IMR-90 (cell line): Measurements from ENCODE around the gene BRWD1. TPM values are rescaled to one million over a fixed set of nuclear protein-coding genes. Genes with fewer than 3 reads are reported as not detected.

ENCODE experiments used
- ATAC-seq: fragments of 200-7000 bp; cut with Tn5 transposase; 2 replicates; pipeline ENCODE4 v1.9.1; 2020; ENCODE audit warnings: low read depth, mild to moderate bottlenecking, moderate library complexity
- BruUV-seq: library from RNA; stranded (reverse); fragments of 400-500 nt; replicated peaks from 2 replicates; lab custom pipeline; 2021; lab: Mats Ljungman, UMichigan
- CTCF ChIA-PET: fragments of 300-600 bp; formaldehyde crosslinking; extraction: SDS; loops from one replicate; lab custom pipeline; 2021; ENCODE audit warnings: antibody characterized with exemption; lab: Yijun Ruan, JAX
- POLR2A ChIA-PET: fragments of 300-600 bp; sonication (Branson Sonifier 250); formaldehyde crosslinking; loops from one replicate; lab custom pipeline; 2022; ENCODE audit warnings: antibody characterized with exemption; ENCODE audit not compliant: unreplicated experiment; lab: Charles Lee
- DNase-seq: peaks from one replicate; pipeline ENCODE4 v3.0.0; 2013
- H2AFZ ChIP-seq: replicated peaks from 2 replicates; pipeline ENCODE3; 2013; ENCODE audit warnings: low read length, mild to moderate bottlenecking; ENCODE audit not compliant: poor library complexity
- H2AK5ac ChIP-seq: 2 replicates; pipeline ENCODE4 v1.6.1; 2013; ENCODE audit warnings: low read depth, low read length, inconsistent platforms
- H2AK9ac ChIP-seq: replicated peaks from 2 replicates; pipeline ENCODE3; 2013; ENCODE audit warnings: mild to moderate bottlenecking, low read depth, low read length, moderate library complexity; ENCODE audit not compliant: poor library complexity
- H2BK120ac ChIP-seq: 2 replicates; pipeline ENCODE4 v1.6.1; 2013; ENCODE audit warnings: low read depth, low read length, inconsistent platforms
- H2BK15ac ChIP-seq: 3 replicates; pipeline ENCODE4 v1.6.1; 2013; ENCODE audit warnings: low read depth, low read length, inconsistent platforms
- H2BK20ac ChIP-seq: 2 replicates; pipeline ENCODE4 v1.6.1; 2013; ENCODE audit warnings: low read depth, mild to moderate bottlenecking, inconsistent platforms, low read length, moderate library complexity
- H2BK5ac ChIP-seq: 2 replicates; pipeline ENCODE4 v1.6.1; 2013; ENCODE audit warnings: mild to moderate bottlenecking, low read depth, low read length, inconsistent platforms; ENCODE audit not compliant: poor library complexity, severe bottlenecking
- H3K14ac ChIP-seq: replicated peaks from 2 replicates; pipeline ENCODE4 v1.6.1; 2013; ENCODE audit warnings: low read depth, low read length, inconsistent platforms
- H3K18ac ChIP-seq: 2 replicates; pipeline ENCODE4 v1.6.1; 2013; ENCODE audit warnings: low read depth, low read length, control low read depth
- H3K23ac ChIP-seq: 2 replicates; pipeline ENCODE4 v1.6.1; 2013; ENCODE audit warnings: low read depth, low read length, inconsistent platforms
- H3K27ac ChIP-seq: 2 replicates; pipeline ENCODE4 v1.5.1; 2013; ENCODE audit warnings: mild to moderate bottlenecking, control low read depth, low read length; ENCODE audit not compliant: insufficient read depth
- H3K27me3 ChIP-seq: 2 replicates; pipeline ENCODE4 v1.6.1; 2013; ENCODE audit warnings: low read length; ENCODE audit not compliant: control insufficient read depth, insufficient read depth
- H3K36me3 ChIP-seq: 2 replicates; pipeline ENCODE4 v1.6.1; 2013; ENCODE audit warnings: low read length, mixed read lengths; ENCODE audit not compliant: control insufficient read depth, insufficient read depth
- H3K4ac ChIP-seq: 2 replicates; pipeline ENCODE4 v1.6.1; 2013; ENCODE audit warnings: low read depth, low read length, inconsistent platforms
- H3K4me1 ChIP-seq: 2 replicates; pipeline ENCODE4 v1.6.1; 2013; ENCODE audit warnings: low read length, mixed read lengths; ENCODE audit not compliant: control insufficient read depth, insufficient read depth
- H3K4me2 ChIP-seq: 2 replicates; pipeline ENCODE4 v1.6.1; 2013; ENCODE audit warnings: low read depth, mild to moderate bottlenecking, control low read depth, low read length, moderate library complexity
- H3K4me3 ChIP-seq: 2 replicates; pipeline ENCODE4 v1.5.1; 2013; ENCODE audit warnings: low read depth, mild to moderate bottlenecking, control low read depth, low read length, moderate library complexity; ENCODE audit not compliant: insufficient read depth
- H3K56ac ChIP-seq: 2 replicates; pipeline ENCODE4 v1.6.1; 2013; ENCODE audit warnings: low read length, inconsistent platforms; ENCODE audit not compliant: insufficient read depth; ENCODE audit errors: extremely low read depth
- H3K79me1 ChIP-seq, 2 experiments: 2 replicates each; pipeline ENCODE4 v1.6.1; 2013; ENCODE audit warnings: low read length in 2 of 2, inconsistent platforms in 1 of 2, low read depth in 1 of 2
- H3K9ac ChIP-seq: 2 replicates; pipeline ENCODE4 v1.6.1; 2013; ENCODE audit warnings: low read depth, low read length, control low read depth
- H3K9me1 ChIP-seq: 2 replicates; pipeline ENCODE4 v1.6.1; 2013; ENCODE audit warnings: low read length, inconsistent platforms; ENCODE audit not compliant: insufficient read depth
- H3K9me3 ChIP-seq: 2 replicates; pipeline ENCODE4 v1.6.1; 2013; ENCODE audit warnings: low read length; ENCODE audit not compliant: control insufficient read depth, insufficient read depth
- H4K20me1 ChIP-seq: 2 replicates; pipeline ENCODE4 v1.6.1; 2013; ENCODE audit warnings: low read length, inconsistent platforms; ENCODE audit not compliant: insufficient read depth
- H4K5ac ChIP-seq: 2 replicates; pipeline ENCODE4 v1.6.1; 2013; ENCODE audit warnings: mild to moderate bottlenecking, low read depth, low read length, control low read depth
- H4K8ac ChIP-seq, 2 experiments: 2 replicates each; pipeline ENCODE4 v1.6.1; 2013; ENCODE audit warnings: low read depth in 2 of 2, low read length in 2 of 2, control low read depth in 1 of 2, inconsistent platforms in 1 of 2
- H4K91ac ChIP-seq: 2 replicates; pipeline ENCODE4 v1.6.1; 2013; ENCODE audit warnings: low read depth, low read length, inconsistent platforms; ENCODE audit not compliant: insufficient read depth
- BHLHE40 ChIP-seq: fragments of 150-350 bp; IDR thresholded peaks from 2 replicates; pipeline ENCODE4 v1.6.1; 2016; ENCODE audit warnings: mild to moderate bottlenecking, low read depth, low read length
- CEBPB ChIP-seq: IDR thresholded peaks from 2 replicates; pipeline ENCODE4 v1.6.1; 2012; ENCODE audit warnings: low read depth, low read length, improper control_type of control experiment
- CHD1 ChIP-seq: IDR thresholded peaks from 2 replicates; pipeline ENCODE4 v1.6.1; 2012; ENCODE audit warnings: low read depth, low read length, improper control_type of control experiment
- FOS ChIP-seq: fragments of 150-350 bp; IDR thresholded peaks from 2 replicates; pipeline ENCODE4 v1.6.1; 2016; ENCODE audit warnings: low read depth, low read length
- MAFK ChIP-seq: IDR thresholded peaks from 2 replicates; pipeline ENCODE4 v1.6.1; 2012; ENCODE audit warnings: low read depth, low read length, improper control_type of control experiment
- MAZ ChIP-seq: IDR thresholded peaks from 2 replicates; pipeline ENCODE4 v1.6.1; 2012; ENCODE audit warnings: low read depth, mild to moderate bottlenecking, low read length, improper control_type of control experiment, moderate library complexity, borderline replicate concordance
- NFE2L2 ChIP-seq: fragments of 150-350 bp; IDR thresholded peaks from 2 replicates; pipeline ENCODE4 v1.6.1; 2016; ENCODE audit warnings: low read depth, mild to moderate bottlenecking, low read length
- POLR2A ChIP-seq: IDR thresholded peaks from 2 replicates; pipeline ENCODE4 v1.6.1; 2012; ENCODE audit warnings: mild to moderate bottlenecking, low read depth, low read length
- RAD21 ChIP-seq: IDR thresholded peaks from 2 replicates; pipeline ENCODE4 v1.6.1; 2012; ENCODE audit warnings: low read length, improper control_type of control experiment
- RCOR1 ChIP-seq: IDR thresholded peaks from 2 replicates; pipeline ENCODE4 v1.6.1; 2012; ENCODE audit warnings: mild to moderate bottlenecking, low read length, improper control_type of control experiment; ENCODE audit not compliant: insufficient replicate concordance
- SMC3 ChIP-seq: fragments of 150-350 bp; IDR thresholded peaks from 2 replicates; pipeline ENCODE4 v1.6.1; 2016; ENCODE audit warnings: low read depth, mild to moderate bottlenecking, antibody characterized with exemption, low read length, moderate library complexity
- USF2 ChIP-seq: fragments of 150-350 bp; IDR thresholded peaks from 2 replicates; pipeline ENCODE4 v1.6.1; 2017; ENCODE audit warnings: mild to moderate bottlenecking, antibody characterized with exemption, low read length, low read depth
- WGBS, 2 experiments: methylation state at CpG; one replicate each; pipeline versions ENCODE4 v1.1.5 to v1.1.7; 2013; ENCODE audit warnings: missing lambda C conversion rate in 2 of 2; ENCODE audit not compliant: insufficient read length in 1 of 2; ENCODE audit errors: extremely low coverage in 2 of 2; 5-methylcytosine and 5-hydroxymethylcytosine counted together
- dilution Hi-C: fragments of 300-500 bp; cut with HindIII; formaldehyde crosslinking; loops from one replicate; pipeline ENCODE4 v1.14.3; 2018; ENCODE audit warnings: low sequenced_read_pairs; ENCODE audit not compliant: unreplicated experiment
- in situ Hi-C: fragments of 300-500 bp; cut with MboI; formaldehyde crosslinking; loops from 3 replicates; pipeline ENCODE4 v1.14.3; 2019; ENCODE audit warnings: low sequenced_read_pairs, inconsistent platforms, mixed read lengths
- intact Hi-C: fragments of 100-400 bp; cut with micrococcal nuclease; formaldehyde crosslinking; loops from 2 replicates; pipeline ENCODE4 v1.10.0; 2022
- polyA plus RNA-seq, 3 experiments: library from polyadenylated mRNA; depleted of rRNA; stranded (reverse); fragments of >200 nt; gene quantifications; 2 replicates each; pipeline ENCODE4 v1.2.3, GENCODE V29; 2012; ENCODE audit warnings: low replicate concordance in 1 of 3
- total RNA-seq: library from RNA; depleted of rRNA; stranded (reverse); fragments of >200 nt; gene quantifications from 2 replicates; pipeline ENCODE4 v1.2.3, GENCODE V29; 2012
- TF ChIP-seq, protein P1 (sequence below): conservative IDR thresholded peaks from 2 replicates; pipeline ENCODE4 v1.5.1; 2012; ENCODE audit warnings: mild to moderate bottlenecking, low read depth, low read length, improper control_type of control experiment

Gene BRWD1
- total and polyA plus RNA-seq, 2 of the 4 experiments (the other 2 are of a cell fraction): 6.7 to 28.7 TPM

GRCh38 chr21:39313571-39314142, at the start of gene BRWD1 (continued):
- 0 out of 2 replicates have a peak, but pooled peaks have one; percentile 71 for TF ChIP-seq CHD1

DNA sequence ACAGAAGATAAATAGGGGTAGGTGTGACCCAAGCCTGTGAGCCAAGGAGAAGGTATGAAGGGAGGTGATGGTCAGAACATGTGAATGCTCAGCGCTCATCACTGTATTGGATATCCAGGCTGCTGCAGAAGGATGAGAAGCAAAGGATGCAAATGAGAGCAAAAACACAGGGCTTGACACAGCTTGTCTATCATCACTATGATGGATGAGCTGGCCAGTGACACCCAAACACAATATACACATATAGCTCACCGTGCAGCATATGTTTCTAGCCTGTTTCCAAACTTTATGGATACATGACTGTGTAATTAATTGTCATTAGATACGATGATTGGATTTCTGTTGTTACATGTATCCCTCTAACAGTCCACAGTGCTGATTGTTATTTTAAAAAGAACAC, 49.3 kb upstream of the BRWD1 start:
- WGBS, 2 experiments: 100% methylated on average over 1 of the region's 3 CpGs; no CpG with 5 or more reads in 1 of the 2 experiments
- no peak for TF ChIP-seq SMC3
- TF ChIP-seq MAZ: no peak
- no peak for TF ChIP-seq MAFK
- no peak for TF ChIP-seq RAD21
- TF ChIP-seq, protein P1, sequence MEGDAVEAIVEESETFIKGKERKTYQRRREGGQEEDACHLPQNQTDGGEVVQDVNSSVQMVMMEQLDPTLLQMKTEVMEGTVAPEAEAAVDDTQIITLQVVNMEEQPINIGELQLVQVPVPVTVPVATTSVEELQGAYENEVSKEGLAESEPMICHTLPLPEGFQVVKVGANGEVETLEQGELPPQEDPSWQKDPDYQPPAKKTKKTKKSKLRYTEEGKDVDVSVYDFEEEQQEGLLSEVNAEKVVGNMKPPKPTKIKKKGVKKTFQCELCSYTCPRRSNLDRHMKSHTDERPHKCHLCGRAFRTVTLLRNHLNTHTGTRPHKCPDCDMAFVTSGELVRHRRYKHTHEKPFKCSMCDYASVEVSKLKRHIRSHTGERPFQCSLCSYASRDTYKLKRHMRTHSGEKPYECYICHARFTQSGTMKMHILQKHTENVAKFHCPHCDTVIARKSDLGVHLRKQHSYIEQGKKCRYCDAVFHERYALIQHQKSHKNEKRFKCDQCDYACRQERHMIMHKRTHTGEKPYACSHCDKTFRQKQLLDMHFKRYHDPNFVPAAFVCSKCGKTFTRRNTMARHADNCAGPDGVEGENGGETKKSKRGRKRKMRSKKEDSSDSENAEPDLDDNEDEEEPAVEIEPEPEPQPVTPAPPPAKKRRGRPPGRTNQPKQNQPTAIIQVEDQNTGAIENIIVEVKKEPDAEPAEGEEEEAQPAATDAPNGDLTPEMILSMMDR: no peak
- no peak for TF ChIP-seq FOS
- TF ChIP-seq USF2: no peak
- TF ChIP-seq RCOR1: no peak
- TF ChIP-seq BHLHE40: no peak
- no peak for TF ChIP-seq NFE2L2
- TF ChIP-seq POLR2A: no peak
- no peak for TF ChIP-seq CEBPB

More for the DNA sequence above, 49.3 kb upstream of the BRWD1 start:
- Histone ChIP-seq H4K8ac (peak overlapping the region in 1 of 2 experiments; percentile 52; a peak in 1 of 4 replicates), H3K9me3 (no peaks in the 10 kb centered on the region), H3K56ac (no peak overlapping the region), H2BK15ac (peak overlapping the region; percentile 73; the same call in 2 of the 3 replicates), H3K9ac (no peak overlapping the region), H3K23ac (no peak overlapping the region), H3K14ac (0 out of 2 replicates have a peak overlapping the region, but pooled peaks have one; percentile 39), H2BK120ac (peak overlapping the region; percentile 72), H3K4me1 (peaks cover 18% of the 10 kb centered on the region), H2AK9ac (peak overlapping the region; percentile 48), H3K4me3 (no peak overlapping the region), H3K27ac (no peak overlapping the region), H3K9me1 (peaks cover 12% of the 10 kb centered on the region), H4K20me1 (no peaks in the 10 kb centered on the region), H3K4me2 (no peak overlapping the region), H3K36me3 (no peaks in the 10 kb centered on the region), H4K5ac (no peak overlapping the region), H4K91ac (peak overlapping the region; percentile 49; the same call in 1 of the 2 replicates), H3K79me1 (no peaks in the 10 kb centered on the region), H3K4ac (peak overlapping the region; percentile 77), H2AFZ (peak overlapping the region; percentile 34), H3K18ac (peak overlapping the region; percentile 64; the same call in 1 of the 2 replicates), H3K27me3 (no peaks in the 10 kb centered on the region), H2AK5ac (peak overlapping the region; percentile 90; the same call in 1 of the 2 replicates), H2BK20ac (peak overlapping the region; percentile 88), H2BK5ac (no peak overlapping the region)
- DNase-seq: no peak
- CTCF ChIA-PET: interaction anchor here (0.7 to 0.9 kb wide), 2 partner anchors 28 to 600 kb away, joined by 3 read pairs; no protein-coding TSS in a partner anchor
- ATAC-seq: no peak
- in situ Hi-C loops: no loop called here
- POLR2A ChIA-PET: no interaction called here
- intact Hi-C loops: no loop called here
- dilution Hi-C loops: no loop called here
- no TSS peak for BruUV-seq
